Gastroesophageal sphincter (tissue), 4 donors: Measurements from ENCODE around the gene ALS2. TPM values are rescaled to one million over a fixed set of nuclear protein-coding genes. Genes with fewer than 3 reads are reported as not detected.
"Not testable (repeated sequence)": the region's sequence is repeated elsewhere in the genome, so short reads cannot be mapped to it uniquely, and the experiment has no call there.

Experiments
- ATAC-seq: fragments of 150-250 bp; one replicate; pipeline ENCODE4 v1.9.1; 2016; ENCODE audit warnings: mild to moderate bottlenecking, moderate library complexity
- H3K27ac ChIP-seq, 4 donors: fragments of 200-600 bp; sonication (generic) in 3 of 4; 1 replicate in 3 of 4; 2 replicates in 1 of 4; pipeline ENCODE4 v1.5.1; 2016 to 2019
- H3K27me3 ChIP-seq: fragments of 200-600 bp; sonication (generic); one replicate; pipeline ENCODE4 v1.5.1; 2019
- H3K36me3 ChIP-seq, 2 donors: fragments of 200-600 bp; sonication (generic); one replicate each; pipeline ENCODE4 v1.5.1; 2019; ENCODE audit warnings: control low read depth in 1 of 2
- H3K4me1 ChIP-seq, 3 donors: fragments of 200-600 bp; sonication (generic); 1 replicate in 2 of 3; 2 replicates in 1 of 3; pipeline ENCODE4 v1.5.1; 2016 to 2019; ENCODE audit warnings: control low read depth in 2 of 3
- H3K4me3 ChIP-seq, 2 donors: fragments of 200-600 bp; sonication (generic); one replicate each; pipeline ENCODE4 v1.5.1; 2019; ENCODE audit warnings: mild to moderate bottlenecking in 1 of 2, moderate library complexity in 1 of 2
- H3K9me3 ChIP-seq, 3 donors: fragments of 200-600 bp; sonication (generic); one replicate each; pipeline ENCODE4 v1.5.1; 2017 to 2019; ENCODE audit warnings: control low read depth in 2 of 3
- CTCF ChIP-seq, 4 experiments: fragments of 200-600 bp in 2 of 4; fragments of 450-650 bp in 2 of 4; sonication (generic) in 1 of 4; IDR thresholded peaks; one replicate each; pipeline ENCODE4 v1.5.1; 2017 to 2019; ENCODE audit warnings: antibody characterized with exemption in 4 of 4, mild to moderate bottlenecking in 2 of 4, moderate library complexity in 2 of 4
- EP300 ChIP-seq: sonication (generic); formaldehyde crosslinking; IDR thresholded peaks from one replicate; pipeline ENCODE4 v1.6.1; 2017; ENCODE audit warnings: antibody characterized with exemption, mild to moderate bottlenecking
- POLR2A ChIP-seq, 2 donors: fragments of 450-650 bp; IDR thresholded peaks; one replicate each; pipeline ENCODE4 v1.6.1; 2017; ENCODE audit warnings: antibody characterized with exemption in 2 of 2, mild to moderate bottlenecking in 2 of 2, moderate library complexity in 1 of 2
- POLR2AphosphoS5 ChIP-seq: sonication (generic); formaldehyde crosslinking; IDR thresholded peaks from one replicate; pipeline ENCODE4 v1.6.1; 2017; ENCODE audit warnings: antibody characterized with exemption
- WGBS, 2 donors: methylation state at CpG; one replicate each; pipeline ENCODE4 v1.1.5; 2018; ENCODE audit warnings: low coverage in 1 of 2; 5-methylcytosine and 5-hydroxymethylcytosine counted together
- total RNA-seq, 4 donors: library from RNA; depleted of rRNA; stranded (reverse); fragments of >200 nt; gene quantifications; one replicate each; pipeline ENCODE4 v1.1.0, GENCODE V29; 2016

Gene ALS2
- total RNA-seq, 4 donors from 2014 or later = 15.2 to 26.7 (median 20.8) TPM

- WGBS, 2 donors = 44 to 75% methylated on average over 2 to 4 of the region's 4 CpGs
- no peaks in the 10 kb centered on the region for H3K27me3 ChIP-seq
These were observed 39.8 kb upstream of the ALS2 start for GRCh38 chr2:201820383-201821007.

GRCh38 chr2:201816657-201817575 lies 36.2 kb upstream of the ALS2 start:
- 78 to 90% methylated on average over 5 of the region's 5 CpGs for WGBS, 2 donors
- no peak overlapping the region for H3K4me3 ChIP-seq
- no peak overlapping the region for H3K27ac ChIP-seq
- no peaks in the 10 kb centered on the region for H3K27me3 ChIP-seq
- H3K9me3 ChIP-seq = no peaks in the 10 kb centered on the region
- TF ChIP-seq POLR2A (IDR thresholded peaks at IDR 0.05) = no peak
- no peak for TF ChIP-seq POLR2AphosphoS5
- TF ChIP-seq EP300 = no peak
- TF ChIP-seq CTCF (IDR thresholded peaks at IDR 0.05) = no peak
- no peaks in the 10 kb centered on the region for H3K4me1 ChIP-seq
- H3K36me3 ChIP-seq = no peaks in the 10 kb centered on the region
- no peak for ATAC-seq

More at GRCh38 chr2:201820383-201821007, 39.8 kb upstream of the ALS2 start:
- no peak for TF ChIP-seq POLR2A (IDR thresholded peaks at IDR 0.05)
- no peak for TF ChIP-seq CTCF (IDR thresholded peaks at IDR 0.05)
- TF ChIP-seq EP300 = no peak
- Histone ChIP-seq H3K4me3 (no peak overlapping the region), H3K4me1 (no peaks in the 10 kb centered on the region), H3K9me3 (no peaks in the 10 kb centered on the region), H3K36me3 (no peaks in the 10 kb centered on the region), H3K27ac (no peak overlapping the region)
- ATAC-seq = no peak

- H3K4me3 ChIP-seq = no peak overlapping the region
- WGBS, 2 donors = 51% methylated on average over 9 of the region's 9 CpGs
- no peaks in the 10 kb centered on the region for H3K9me3 ChIP-seq
- H3K27ac ChIP-seq = no peak overlapping the region
- H3K4me1 ChIP-seq = no peaks in the 10 kb centered on the region
- ATAC-seq = no peak
- no peaks in the 10 kb centered on the region for H3K36me3 ChIP-seq
- no peak for TF ChIP-seq CTCF (IDR thresholded peaks at IDR 0.05)
- TF ChIP-seq EP300 = no peak
- TF ChIP-seq POLR2A (IDR thresholded peaks at IDR 0.05) = no peak
- no peak for TF ChIP-seq POLR2AphosphoS5
- no peaks in the 10 kb centered on the region for H3K27me3 ChIP-seq
These were observed 33.4 kb upstream of the ALS2 start for GRCh38 chr2:201813996-201814760.

- not testable (repeated sequence) for H3K36me3 ChIP-seq, H3K9me3 ChIP-seq, H3K4me3 ChIP-seq, H3K4me1 ChIP-seq, ATAC-seq, H3K27me3 ChIP-seq, H3K27ac ChIP-seq
- 74% methylated on average over 4 of the region's 7 CpGs; no CpG with 5 or more reads in 1 of the 2 donors for WGBS, 2 donors
These were observed 29.9 kb upstream of the ALS2 start for GRCh38 chr2:201810604-201811003.

- Histone ChIP-seq H3K36me3 (no peaks in the 10 kb centered on the region), H3K9me3 (no peaks in the 10 kb centered on the region), H3K4me3 (no peak overlapping the region), H3K27me3 (peaks cover under 1% of the 10 kb centered on the region), H3K4me1 (peaks cover 0 to 8% (median 0%) of the 10 kb centered on the region in 3 donors), H3K27ac (no peak overlapping the region)
- 85% methylated on average over 3 of the region's 4 CpGs; no CpG with 5 or more reads in 1 of the 2 donors for WGBS, 2 donors
- ATAC-seq = no peak
- TF ChIP-seq CTCF (IDR thresholded peaks at IDR 0.05) = no peak
- TF ChIP-seq EP300 = no peak
- TF ChIP-seq POLR2AphosphoS5 = no peak
- no peak for TF ChIP-seq POLR2A (IDR thresholded peaks at IDR 0.05)
These were observed 28.9 kb upstream of the ALS2 start for GRCh38 chr2:201809633-201810032.
